Measurements from ENCODE around the gene PTPRT.

The PTPRT gene

GRCh38 chr20:42046371-42047085 lies 1143.2 kb downstream of the PTPRT start:
- H3K4me1 Mint-ChIP-seq, result no peaks in the 10 kb centered on the region
- H3K4me3 Mint-ChIP-seq, result no peak overlapping the region
- no peaks in the 10 kb centered on the region for H3K36me3 Mint-ChIP-seq
- H3K27ac Mint-ChIP-seq, result no peak overlapping the region
- H3K27me3 Mint-ChIP-seq, result no peaks in the 10 kb centered on the region
- H3K9me3 Mint-ChIP-seq, result no peaks in the 10 kb centered on the region

DNA sequence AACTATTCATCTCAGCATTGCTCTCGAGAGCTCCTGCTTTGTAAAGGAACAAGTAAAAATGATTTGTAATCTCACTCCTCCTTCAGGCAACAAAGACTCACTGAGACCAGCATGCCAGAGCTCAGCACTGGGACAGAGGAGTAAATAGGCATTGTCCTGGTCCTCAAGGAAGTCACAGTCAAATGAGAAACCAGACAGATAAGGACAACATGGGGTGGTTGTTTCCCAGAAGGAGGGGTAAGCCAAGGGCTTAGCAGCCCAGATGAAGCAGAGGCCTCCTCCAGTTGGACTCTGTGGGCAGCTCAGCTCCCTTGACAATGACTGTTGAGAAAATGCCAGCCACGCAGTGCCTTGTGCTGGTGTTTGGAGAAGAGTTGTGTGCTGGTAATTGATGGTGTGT lies 1145.8 kb downstream of the PTPRT start:
- Mint-ChIP-seq H3K4me1 (no peaks in the 10 kb centered on the region), H3K27ac (no peak overlapping the region), H3K27me3 (peaks cover 2% of the 10 kb centered on the region), H3K9me3 (no peaks in the 10 kb centered on the region), H3K4me3 (no peak overlapping the region), H3K36me3 (no peaks in the 10 kb centered on the region)

- H3K36me3 Mint-ChIP-seq, result no peaks in the 10 kb centered on the region
- no peaks in the 10 kb centered on the region for H3K4me1 Mint-ChIP-seq
- peaks cover 2% of the 10 kb centered on the region for H3K27me3 Mint-ChIP-seq
- H3K4me3 Mint-ChIP-seq, result no peak overlapping the region
- no peak overlapping the region for H3K27ac Mint-ChIP-seq
- no peaks in the 10 kb centered on the region for H3K9me3 Mint-ChIP-seq
Measured at GRCh38 chr20:42041000-42041565, 1148.6 kb downstream of the PTPRT start.

GRCh38 chr20:42027746-42028268 lies 1161.9 kb downstream of the PTPRT start:
- H3K4me3 Mint-ChIP-seq, result no peak overlapping the region
- H3K4me1 Mint-ChIP-seq, result no peaks in the 10 kb centered on the region
- peaks cover 9% of the 10 kb centered on the region for H3K9me3 Mint-ChIP-seq
- no peak overlapping the region for H3K27ac Mint-ChIP-seq
- no peaks in the 10 kb centered on the region for H3K36me3 Mint-ChIP-seq
- no peaks in the 10 kb centered on the region for H3K27me3 Mint-ChIP-seq

GRCh38 chr20:42026599-42026998 lies 1163.1 kb downstream of the PTPRT start:
- Mint-ChIP-seq H3K27me3 (no peaks in the 10 kb centered on the region), H3K27ac (no peak overlapping the region), H3K4me3 (no peak overlapping the region), H3K4me1 (no peaks in the 10 kb centered on the region), H3K9me3 (peaks cover 9% of the 10 kb centered on the region), H3K36me3 (no peaks in the 10 kb centered on the region)

DNA sequence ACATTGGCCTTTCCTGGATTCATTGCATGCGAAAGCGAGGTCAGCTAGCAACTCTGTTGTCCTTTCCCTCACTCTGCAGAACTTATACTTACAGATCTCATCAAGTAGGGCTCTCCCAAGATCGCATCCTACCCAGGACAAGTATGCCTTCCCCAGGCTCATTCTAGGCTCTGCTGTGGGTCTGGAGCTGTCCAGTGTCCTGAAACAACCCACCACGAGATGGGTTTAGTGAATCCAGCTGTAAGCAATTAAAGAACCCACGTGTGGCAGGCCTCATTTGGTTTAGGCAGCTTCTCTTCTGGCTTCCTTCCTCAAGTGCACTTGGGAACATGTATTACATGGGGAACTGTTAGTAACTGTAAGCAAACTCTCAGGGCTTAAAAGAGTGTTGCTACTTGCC lies 1165.1 kb downstream of the PTPRT start:
- Mint-ChIP-seq H3K4me3 (no peak overlapping the region), H3K27me3 (peaks cover under 1% of the 10 kb centered on the region), H3K27ac (no peak overlapping the region), H3K36me3 (no peaks in the 10 kb centered on the region), H3K4me1 (no peaks in the 10 kb centered on the region), H3K9me3 (peaks cover 10% of the 10 kb centered on the region)
